Endothelial cell of umbilical vein (primary cell): ENCODE data around the gene GNPTAB. TPM values are rescaled to one million over a fixed set of nuclear protein-coding genes. Genes with fewer than 3 reads are reported as not detected.

Experiments
- BruUV-seq: library from RNA; stranded (reverse); fragments of 400-500 nt; replicated peaks from 2 replicates; lab custom pipeline; 2021; lab: Mats Ljungman, UMichigan
- CTCF ChIA-PET: fragments of 300-600, 350-600 bp; sonication (Branson Sonifier 250); formaldehyde crosslinking; loops from one replicate; lab custom pipeline; 2021; ENCODE audit warnings: antibody characterized with exemption, inconsistent platforms; lab: Charles Lee
- POLR2A ChIA-PET: fragments of 300-600, 350-600 bp; sonication (Branson Sonifier 250); formaldehyde crosslinking; loops from one replicate; lab custom pipeline; 2021; ENCODE audit warnings: antibody characterized with exemption, inconsistent platforms; lab: Charles Lee
- DNase-seq: peaks from one replicate; pipeline ENCODE4 v3.0.0-alpha.2; 2011; ENCODE audit warnings: low read depth, low spot score
- FAIRE-seq: peaks from 2 replicates; lab custom pipeline; 2011; peaks lifted over from hg19 to GRCh38; lab: Jason Lieb, UNC
- H2AFZ ChIP-seq: 2 replicates; pipeline ENCODE4 v1.6.0; 2012; ENCODE audit warnings: low read depth, low read length, control low read depth, inconsistent platforms
- H3K27ac ChIP-seq: 2 replicates; pipeline ENCODE4 v1.5.1; 2011; ENCODE audit warnings: low read depth, mild to moderate bottlenecking, control low read depth, low read length, moderate library complexity; ENCODE audit not compliant: insufficient read depth
- H3K27me3 ChIP-seq, 2 experiments: 2 replicates each; pipeline versions ENCODE4 v1.6.0 to v1.6.1; 2011; ENCODE audit warnings: low read length in 2 of 2, mixed read lengths in 1 of 2; ENCODE audit not compliant: control insufficient read depth in 2 of 2, insufficient read depth in 2 of 2
- H3K36me3 ChIP-seq, 2 experiments: 2 replicates in 1 of 2; 3 replicates in 1 of 2; pipeline ENCODE4 v1.5.1; 2011; ENCODE audit warnings: low read length in 2 of 2, mild to moderate bottlenecking in 1 of 2, moderate library complexity in 1 of 2; ENCODE audit not compliant: control insufficient read depth in 2 of 2, insufficient read depth in 2 of 2; ENCODE audit errors: extremely low read depth in 1 of 2
- H3K4me1 ChIP-seq: 3 replicates; pipeline ENCODE4 v1.5.1; 2011; ENCODE audit warnings: mild to moderate bottlenecking, low read length; ENCODE audit not compliant: control insufficient read depth, insufficient read depth; ENCODE audit errors: extremely low read depth
- H3K4me2 ChIP-seq: 2 replicates; pipeline ENCODE4 v1.6.1; 2011; ENCODE audit warnings: low read length, control low read depth, mixed read lengths; ENCODE audit not compliant: insufficient read depth
- H3K4me3 ChIP-seq, 3 experiments: fragments of 200-600 bp in 1 of 3; sonication (generic), shearing (Covaris generic) in 1 of 3; replicated peaks in 1 of 3; 2 replicates each; pipeline ENCODE4 v1.5.1; 2011 to 2016; ENCODE audit warnings: control low read depth in 3 of 3, low read length in 3 of 3, mild to moderate bottlenecking in 2 of 3, inconsistent platforms in 1 of 3, low read depth in 1 of 3, moderate library complexity in 1 of 3; ENCODE audit not compliant: insufficient read depth in 1 of 3
- H3K79me2 ChIP-seq: 2 replicates; pipeline ENCODE4 v1.6.0; 2012; ENCODE audit warnings: low read length, inconsistent platforms; ENCODE audit not compliant: control insufficient read depth, insufficient read depth
- H3K9ac ChIP-seq: replicated peaks from 2 replicates; pipeline ENCODE3; 2011; ENCODE audit warnings: low read length, control low read depth; ENCODE audit not compliant: insufficient read depth; ENCODE audit errors: extremely low read depth
- H3K9me1 ChIP-seq: replicated peaks from 3 replicates; pipeline ENCODE4 v1.6.0; 2011; ENCODE audit warnings: mild to moderate bottlenecking, low read length; ENCODE audit not compliant: control insufficient read depth, insufficient read depth; ENCODE audit errors: extremely low read depth
- H3K9me3 ChIP-seq: replicated peaks from 2 replicates; pipeline ENCODE4 v1.5.1; 2012; ENCODE audit warnings: low read length, inconsistent platforms; ENCODE audit not compliant: control insufficient read depth, insufficient read depth
- H4K20me1 ChIP-seq: replicated peaks from 2 replicates; pipeline ENCODE3; 2011; ENCODE audit warnings: mild to moderate bottlenecking, low read length; ENCODE audit not compliant: control insufficient read depth, insufficient read depth; ENCODE audit errors: extremely low read depth
- CTCF ChIP-seq, 2 donors: IDR thresholded peaks; 1 replicate in 1 of 2; 2 replicates in 1 of 2; pipeline ENCODE4 v1.5.1; 2011; ENCODE audit warnings: low read length in 2 of 2, mild to moderate bottlenecking in 2 of 2, moderate library complexity in 2 of 2, control low read depth in 1 of 2, inconsistent platforms in 1 of 2, low read depth in 1 of 2; ENCODE audit not compliant: insufficient read depth in 1 of 2; ENCODE audit errors: extremely low read depth in 1 of 2
- EZH2 ChIP-seq: IDR thresholded peaks from 2 replicates; pipeline ENCODE4 v1.6.1; 2012; ENCODE audit warnings: borderline replicate concordance, low read depth, mild to moderate bottlenecking, moderate library complexity, low read length, inconsistent platforms; ENCODE audit not compliant: severe bottlenecking
- FOS ChIP-seq: IDR thresholded peaks from 2 replicates; pipeline ENCODE4 v1.6.1; 2011; ENCODE audit warnings: mild to moderate bottlenecking, low read length, moderate library complexity, borderline replicate concordance; ENCODE audit not compliant: insufficient read depth
- GATA2 ChIP-seq: IDR thresholded peaks from 2 replicates; pipeline ENCODE4 v1.7.0; 2011; ENCODE audit warnings: low read depth, mild to moderate bottlenecking, moderate library complexity, mixed read lengths, low read length; ENCODE audit not compliant: insufficient read length, insufficient read depth
- JUN ChIP-seq: IDR thresholded peaks from 2 replicates; pipeline ENCODE4 v1.6.1; 2011; ENCODE audit warnings: borderline replicate concordance, low read depth; ENCODE audit not compliant: insufficient read length, insufficient read depth
- MAX ChIP-seq: IDR thresholded peaks from 2 replicates; pipeline ENCODE4 v1.6.1; 2011; ENCODE audit not compliant: insufficient read depth, insufficient read length
- MYC ChIP-seq: IDR thresholded peaks from one replicate; pipeline ENCODE4 v1.6.1; 2011; ENCODE audit warnings: mild to moderate bottlenecking, low read depth, low read length
- POLR2A ChIP-seq: IDR thresholded peaks from 2 replicates; pipeline ENCODE4 v1.6.1; 2012; ENCODE audit warnings: low read depth, mild to moderate bottlenecking, control low read depth, low read length
- POLR2AphosphoS5 ChIP-seq: IDR thresholded peaks from 2 replicates; pipeline ENCODE4 v1.6.1; 2012; ENCODE audit warnings: low read depth, mild to moderate bottlenecking, control low read depth, low read length, moderate library complexity; ENCODE audit not compliant: insufficient read depth
- dilution Hi-C: fragments of 300-500 bp; cut with MboI; formaldehyde crosslinking; loops from one replicate; pipeline ENCODE4 v1.15.0; 2019; ENCODE audit warnings: low sequenced_read_pairs; ENCODE audit not compliant: extremely low pct_ligation_motif_present
- intact Hi-C: fragments of 100-400 bp; cut with micrococcal nuclease; formaldehyde crosslinking; loops from one replicate; pipeline ENCODE4 v1.10.0; 2022
- polyA plus RNA-seq, 4 experiments: library from polyadenylated mRNA; depleted of rRNA in 3 of 4; stranded (reverse) in 3 of 4; unstranded in 1 of 4; fragments of >200 nt; gene quantifications; 2 replicates each; pipeline versions ENCODE4 v1.2.1 to v1.2.3, GENCODE V29; 2011 to 2012; ENCODE audit warnings: missing spikeins in 1 of 4
- total RNA-seq: library from RNA; stranded (reverse); gene quantifications from 2 replicates; pipeline ENCODE4 v1.2.3, GENCODE V29; 2021

The GNPTAB gene
- total and polyA plus RNA-seq, 2 donors (not counting 3 experiments of a cell fraction or from before 2014, with no cell fraction given) = 15.6 to 39.5 TPM

GRCh38 chr12:101746196-101746595 is 84.6 kb downstream of the GNPTAB start:
- no peak for FAIRE-seq
- dilution Hi-C loops = no loop called here
- POLR2A ChIA-PET = no interaction called here

More at GRCh38 chr12:101746196-101746595, 84.6 kb downstream of the GNPTAB start:
- Histone ChIP-seq H3K9ac (no peak overlapping the region), H3K36me3 (peaks cover 0 to 12% of the 10 kb centered on the region in 2 experiments), H4K20me1 (no peaks in the 10 kb centered on the region), H3K27ac (no peak overlapping the region), H3K9me3 (no peaks in the 10 kb centered on the region), H3K4me1 (no peaks in the 10 kb centered on the region), H3K79me2 (no peaks in the 10 kb centered on the region), H3K4me2 (no peak overlapping the region), H3K27me3 (no peaks in the 10 kb centered on the region), H3K4me3 (no peak overlapping the region), H2AFZ (no peak overlapping the region), H3K9me1 (no peaks in the 10 kb centered on the region)
- TF ChIP-seq MYC (no peak), CTCF (IDR thresholded peaks at IDR 0.05; ENCODE audit: extremely low read depth in 1 of 2, insufficient read depth in 1 of 2, low read depth in 1 of 2, low read length in 2 of 2) (no peak), POLR2A (no peak), MAX (no peak), POLR2AphosphoS5 (no peak), EZH2 (no peak), JUN (no peak), FOS (no peak), GATA2 (no peak)
- CTCF ChIA-PET = interaction anchor here (2.7 kb wide), 1 partner anchor 13 kb away, joined by 18 read pairs; no protein-coding TSS in a partner anchor
- BruUV-seq = no TSS peak
- intact Hi-C loops = no loop called here
- no peak for DNase-seq
